Measurements from ENCODE around the gene PDE4D. TPM values are rescaled to one million over a fixed set of nuclear protein-coding genes. Genes with fewer than 3 reads are reported as not detected.

Gene PDE4D
- total RNA-seq, 4 donors from 2014 or later: 6.0 to 36.2 (median 10.0) TPM

- WGBS, 2 donors: 83 to 95% methylated on average over 3 of the region's 3 CpGs
- no peak for TF ChIP-seq CTCF (IDR thresholded peaks at IDR 0.05)
- no peak for TF ChIP-seq POLR2A (IDR thresholded peaks at IDR 0.05)
- intact Hi-C loops (cut with DNase I): no loop called here
- Histone ChIP-seq H3K27me3 (no peaks in the 10 kb centered on the region), H3K36me3 (no peaks in the 10 kb centered on the region), H3K4me3 (no peak overlapping the region), H3K9me3 (no peaks in the 10 kb centered on the region), H3K4me1 (no peaks in the 10 kb centered on the region), H3K27ac (no peak overlapping the region)
- no peak for DNase-seq
Measured at GRCh38 chr5:59618644-59619043, 274.9 kb downstream of the PDE4D start.

GRCh38 chr5:59617186-59617771, 276.2 kb downstream of the PDE4D start:
- DNase-seq: no peak
- no peak overlapping the region for H3K4me3 ChIP-seq
- no peaks in the 10 kb centered on the region for H3K36me3 ChIP-seq
- intact Hi-C loops (cut with DNase I): no loop called here
- H3K9me3 ChIP-seq: no peaks in the 10 kb centered on the region
- H3K4me1 ChIP-seq: no peaks in the 10 kb centered on the region
- no peaks in the 10 kb centered on the region for H3K27me3 ChIP-seq
- 78 to 82% methylated on average over 9 of the region's 9 CpGs for WGBS, 2 donors
- H3K27ac ChIP-seq: no peak overlapping the region
- TF ChIP-seq CTCF (IDR thresholded peaks at IDR 0.05) (no peak), POLR2A (IDR thresholded peaks at IDR 0.05) (no peak)

GRCh38 chr5:59616413-59616812, 277.1 kb downstream of the PDE4D start:
- H3K27ac ChIP-seq: no peak overlapping the region
- 90 to 95% methylated on average over 1 of the region's 1 CpG for WGBS, 2 donors
- no peaks in the 10 kb centered on the region for H3K36me3 ChIP-seq
- TF ChIP-seq CTCF (IDR thresholded peaks at IDR 0.05) (no peak), POLR2A (IDR thresholded peaks at IDR 0.05) (no peak)
- intact Hi-C loops (cut with DNase I): no loop called here
- no peaks in the 10 kb centered on the region for H3K4me1 ChIP-seq
- no peaks in the 10 kb centered on the region for H3K27me3 ChIP-seq
- no peak for DNase-seq
- H3K9me3 ChIP-seq: no peaks in the 10 kb centered on the region
- H3K4me3 ChIP-seq: no peak overlapping the region

- no peaks in the 10 kb centered on the region for H3K4me1 ChIP-seq
- H3K27me3 ChIP-seq: no peaks in the 10 kb centered on the region
- no peak overlapping the region for H3K27ac ChIP-seq
- H3K36me3 ChIP-seq: no peaks in the 10 kb centered on the region
- H3K9me3 ChIP-seq: no peaks in the 10 kb centered on the region
- intact Hi-C loops (cut with DNase I): no loop called here
- DNase-seq: no peak
- no peak for TF ChIP-seq POLR2A (IDR thresholded peaks at IDR 0.05)
- no peak for TF ChIP-seq CTCF (IDR thresholded peaks at IDR 0.05)
- H3K4me3 ChIP-seq: no peak overlapping the region
- 64 to 81% methylated on average over 1 of the region's 1 CpG for WGBS, 2 donors
Measured at GRCh38 chr5:59615272-59615671, 278.3 kb downstream of the PDE4D start.

- Histone ChIP-seq H3K27me3 (no peaks in the 10 kb centered on the region), H3K4me3 (no peak overlapping the region), H3K4me1 (peaks cover 0 to 4% (median 3%) of the 10 kb centered on the region in 3 donors), H3K27ac (no peak overlapping the region), H3K36me3 (no peaks in the 10 kb centered on the region), H3K9me3 (no peaks in the 10 kb centered on the region)
- 67 to 81% methylated on average over 4 of the region's 4 CpGs for WGBS, 2 donors
- no peak for TF ChIP-seq CTCF (IDR thresholded peaks at IDR 0.05)
- no peak for TF ChIP-seq POLR2A (IDR thresholded peaks at IDR 0.05)
- intact Hi-C loops (cut with DNase I): no loop called here
- DNase-seq: no peak
Measured at GRCh38 chr5:59609501-59610265, 283.8 kb downstream of the PDE4D start.

All from esophagus squamous epithelium (tissue), 5 donors.